ENCODE results near the gene TAGLN3. TPM values are rescaled to one million over a fixed set of nuclear protein-coding genes. Genes with fewer than 3 reads are reported as not detected.

TAGLN3 gene
- total RNA-seq, 1 experiment from 2014 or later: not detected

GRCh38 chr3:111967068-111967467, 31.7 kb upstream of the TAGLN3 start:
- H3K4me3 ChIP-seq: no peak overlapping the region
- H3F3A ChIP-seq (ENCODE audit: insufficient read depth, low read depth): peaks cover 48% of the 10 kb centered on the region
- DNase-seq: no peak
- peak overlapping the region; percentile 54 for H3K27ac ChIP-seq
- no peaks in the 10 kb centered on the region for H3K9me3 ChIP-seq (ENCODE audit: insufficient read depth, low read depth)
- no peaks in the 10 kb centered on the region for H3K9me2 ChIP-seq (ENCODE audit: insufficient read depth)
- peaks cover 7% of the 10 kb centered on the region; the same call in 1 of the 2 replicates for H3K79me2 ChIP-seq (ENCODE audit: low read depth)
- ChIA-PET POLR2A (ENCODE audit: unreplicated experiment) (interaction anchor here (0.5 to 0.7 kb wide), 3 partner anchors 30 to 389 kb away, joined by 3 to 10 read pairs (median 4); no protein-coding TSS in a partner anchor), CTCF (interaction anchor here (0.6 to 4.5 kb wide), 11 partner anchors 62 to 799 kb away, joined by 3 to 37 read pairs (median 4); partner anchors contain the start of gene PHLDB2)
- no peaks in the 10 kb centered on the region for H3K27me3 ChIP-seq (ENCODE audit: insufficient read depth, low read depth)
- peaks cover 31% of the 10 kb centered on the region for H3K4me1 ChIP-seq (replicated peaks; ENCODE audit: insufficient read depth)
- BruUV-seq (replicated peaks): no TSS peak
- peak overlapping the region; percentile 36 for H3K4me2 ChIP-seq
- intact Hi-C loops (cut with micrococcal nuclease; ENCODE audit: unreplicated experiment): loop anchor here (1.0 to 2.0 kb wide), 10 partner anchors 44 to 389 kb away; no protein-coding TSS in a partner anchor
- no peak overlapping the region for H2AFZ ChIP-seq
- H3K36me3 ChIP-seq (ENCODE audit: low read depth): peaks cover 73% of the 10 kb centered on the region
- no peaks in the 10 kb centered on the region for H4K20me1 ChIP-seq (ENCODE audit: insufficient read depth)
- no peak for TF ChIP-seq EZH2 (IDR thresholded peaks at IDR 0.05; ENCODE audit: low read depth)
- no peak for TF ChIP-seq CTCF (conservative IDR thresholded peaks at IDR 0.05)

- Histone ChIP-seq H3K4me2 (peak overlapping the region; percentile 36), H3K9me2 (ENCODE audit: insufficient read depth) (no peaks in the 10 kb centered on the region), H3K36me3 (ENCODE audit: low read depth) (peaks cover 73% of the 10 kb centered on the region), H4K20me1 (ENCODE audit: insufficient read depth) (no peaks in the 10 kb centered on the region), H3K4me1 (replicated peaks; ENCODE audit: insufficient read depth) (peaks cover 25% of the 10 kb centered on the region), H3K27ac (peak overlapping the region; percentile 54), H3K9me3 (ENCODE audit: insufficient read depth, low read depth) (no peaks in the 10 kb centered on the region), H3K4me3 (no peak overlapping the region), H3K27me3 (ENCODE audit: insufficient read depth, low read depth) (no peaks in the 10 kb centered on the region), H2AFZ (no peak overlapping the region), H3K79me2 (ENCODE audit: low read depth) (peaks cover 7% of the 10 kb centered on the region; the same call in 1 of the 2 replicates), H3F3A (ENCODE audit: insufficient read depth, low read depth) (peaks cover 48% of the 10 kb centered on the region)
- no peak for TF ChIP-seq EZH2 (IDR thresholded peaks at IDR 0.05; ENCODE audit: low read depth)
- peak; percentile 99 for TF ChIP-seq CTCF (conservative IDR thresholded peaks at IDR 0.05)
- ChIA-PET POLR2A (ENCODE audit: unreplicated experiment) (interaction anchor here (0.5 to 0.7 kb wide), 4 partner anchors 31 to 390 kb away, joined by 3 to 10 read pairs (median 5); no protein-coding TSS in a partner anchor), CTCF (interaction anchor here (0.6 to 4.5 kb wide), 14 partner anchors 30 to 800 kb away, joined by 3 to 37 read pairs (median 4); partner anchors contain the start of gene PHLDB2)
- BruUV-seq (replicated peaks): no TSS peak
- peak; percentile 71 to 85 for DNase-seq
- intact Hi-C loops (cut with micrococcal nuclease; ENCODE audit: unreplicated experiment): loop anchor here (1.0 to 2.0 kb wide), 10 partner anchors 45 to 389 kb away; no protein-coding TSS in a partner anchor
Observed at GRCh38 chr3:111967651-111968274, 31.0 kb upstream of the TAGLN3 start.

- Histone ChIP-seq H3K36me3 (ENCODE audit: low read depth) (peaks cover 76% of the 10 kb centered on the region), H3K27me3 (ENCODE audit: insufficient read depth, low read depth) (no peaks in the 10 kb centered on the region), H3K9me2 (ENCODE audit: insufficient read depth) (no peaks in the 10 kb centered on the region), H3K9me3 (ENCODE audit: insufficient read depth, low read depth) (no peaks in the 10 kb centered on the region), H2AFZ (no peak overlapping the region), H3K4me2 (no peak overlapping the region), H3F3A (ENCODE audit: insufficient read depth, low read depth) (peaks cover 46% of the 10 kb centered on the region), H3K4me1 (replicated peaks; ENCODE audit: insufficient read depth) (peaks cover 18% of the 10 kb centered on the region), H3K4me3 (no peak overlapping the region), H4K20me1 (ENCODE audit: insufficient read depth) (no peaks in the 10 kb centered on the region), H3K27ac (no peak overlapping the region), H3K79me2 (ENCODE audit: low read depth) (peaks cover 7% of the 10 kb centered on the region; the same call in 1 of the 2 replicates)
- ChIA-PET CTCF (interaction anchor here (0.6 to 4.5 kb wide), 9 partner anchors 31 to 390 kb away, joined by 3 to 37 read pairs (median 4); partner anchors contain the start of gene PHLDB2), POLR2A (ENCODE audit: unreplicated experiment) (interaction anchor here (0.6 kb wide), 2 partner anchors 73 to 108 kb away, joined by 3 to 6 read pairs; no protein-coding TSS in a partner anchor)
- no peak for TF ChIP-seq CTCF (conservative IDR thresholded peaks at IDR 0.05)
- TF ChIP-seq EZH2 (IDR thresholded peaks at IDR 0.05; ENCODE audit: low read depth): no peak
- intact Hi-C loops (cut with micrococcal nuclease; ENCODE audit: unreplicated experiment): no loop called here
- BruUV-seq (replicated peaks): no TSS peak
- DNase-seq: no peak
Observed at GRCh38 chr3:111968319-111969054, 30.2 kb upstream of the TAGLN3 start.

Measured in PC-9 (cell line).